Omental fat pad (tissue), 4 donors: ENCODE data around the gene ADD3. TPM values are rescaled to one million over a fixed set of nuclear protein-coding genes. Genes with fewer than 3 reads are reported as not detected.
"Not testable (repeated sequence)": the region's sequence is repeated elsewhere in the genome, so short reads cannot be mapped to it uniquely, and the experiment has no call there.

Experiments used
- ATAC-seq: fragments of 150-250 bp; one replicate; pipeline ENCODE4 v1.9.1; 2016; ENCODE audit warnings: mild to moderate bottlenecking, moderate library complexity; ENCODE audit not compliant: low FRiP score
- DNase-seq: peaks from one replicate; pipeline ENCODE4 v3.0.0-alpha.2; 2019; ENCODE audit warnings: low spot score
- CTCF ChIP-seq, 3 donors: fragments of 450-650 bp; IDR thresholded peaks; one replicate each; pipeline ENCODE4 v1.5.1; 2016 to 2017; ENCODE audit warnings: antibody characterized with exemption in 3 of 3, mild to moderate bottlenecking in 3 of 3, moderate library complexity in 2 of 3
- total RNA-seq, 4 donors: library from RNA; depleted of rRNA; stranded (reverse); fragments of >200 nt; gene quantifications; one replicate each; pipeline ENCODE4 v1.1.0, GENCODE V29; 2016

Gene ADD3
- total RNA-seq, 4 donors from 2014 or later: 85.4 to 647 (median 252) TPM

- DNase-seq (no peak), ATAC-seq (no peak)
- TF ChIP-seq CTCF (IDR thresholded peaks at IDR 0.05): no peak
Measured at GRCh38 chr10:110113670-110114337, 106.0 kb downstream of the ADD3 start.

GRCh38 chr10:110114668-110115067 is 106.9 kb downstream of the ADD3 start:
- not testable (repeated sequence) for DNase-seq, ATAC-seq

GRCh38 chr10:110115784-110116520 is 108.2 kb downstream of the ADD3 start:
- ATAC-seq (no peak), DNase-seq (no peak)
- no peak for TF ChIP-seq CTCF (IDR thresholded peaks at IDR 0.05)

GRCh38 chr10:110118891-110119621 is 111.3 kb downstream of the ADD3 start:
- no peak for TF ChIP-seq CTCF (IDR thresholded peaks at IDR 0.05)
- no peak for ATAC-seq
- DNase-seq: no peak

GRCh38 chr10:110123594-110123993 is 115.8 kb downstream of the ADD3 start:
- TF ChIP-seq CTCF (IDR thresholded peaks at IDR 0.05): no peak
- DNase-seq (no peak), ATAC-seq (no peak)

- TF ChIP-seq CTCF (IDR thresholded peaks at IDR 0.05): no peak
- ATAC-seq (no peak), DNase-seq (no peak)
Measured at GRCh38 chr10:110129490-110129889, 121.7 kb downstream of the ADD3 start.

- DNase-seq (no peak), ATAC-seq (no peak)
- no peak for TF ChIP-seq CTCF (IDR thresholded peaks at IDR 0.05)
Measured at GRCh38 chr10:110134917-110135316, 127.1 kb downstream of the ADD3 start.

GRCh38 chr10:110135836-110136235 is 128.1 kb downstream of the ADD3 start:
- not testable (repeated sequence) for DNase-seq, ATAC-seq
